DND-41 (cell line): ENCODE data around the gene TBL1XR1.

Source experiments
- EZH2 ChIP-seq: IDR thresholded peaks from 3 replicates; pipeline ENCODE4 v1.6.1; 2012; ENCODE audit warnings: borderline replicate concordance, low read depth, mild to moderate bottlenecking, moderate library complexity, low read length, inconsistent platforms; ENCODE audit not compliant: severe bottlenecking
- TF ChIP-seq, protein P1 (sequence below): IDR thresholded peaks from 2 replicates; pipeline ENCODE4 v1.5.1; 2012; ENCODE audit warnings: borderline replicate concordance, low read length, moderate library complexity, mild to moderate bottlenecking; ENCODE audit not compliant: poor library complexity, severe bottlenecking; ENCODE audit errors: extremely low read depth

DNA sequence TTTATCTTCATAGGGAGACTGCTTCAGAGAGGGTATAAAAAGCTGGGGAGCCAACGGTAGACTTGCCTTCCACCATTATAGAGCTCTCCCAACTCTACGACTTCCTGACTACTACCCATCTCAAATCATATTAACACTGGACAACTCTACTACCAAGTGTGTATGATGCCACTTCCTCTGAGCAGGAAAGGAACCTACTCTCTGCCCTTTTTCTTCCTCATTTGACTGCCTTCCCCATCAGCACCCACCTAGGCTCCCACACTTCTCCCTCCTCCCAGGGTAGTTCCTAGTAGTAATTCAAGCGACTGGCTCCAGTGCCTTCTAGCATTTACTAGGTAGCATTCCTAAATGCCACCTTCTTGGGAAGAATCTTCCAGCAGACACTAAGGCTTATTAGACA lies 24.5 kb upstream of the TBL1XR1 start:
- TF ChIP-seq, protein P1, sequence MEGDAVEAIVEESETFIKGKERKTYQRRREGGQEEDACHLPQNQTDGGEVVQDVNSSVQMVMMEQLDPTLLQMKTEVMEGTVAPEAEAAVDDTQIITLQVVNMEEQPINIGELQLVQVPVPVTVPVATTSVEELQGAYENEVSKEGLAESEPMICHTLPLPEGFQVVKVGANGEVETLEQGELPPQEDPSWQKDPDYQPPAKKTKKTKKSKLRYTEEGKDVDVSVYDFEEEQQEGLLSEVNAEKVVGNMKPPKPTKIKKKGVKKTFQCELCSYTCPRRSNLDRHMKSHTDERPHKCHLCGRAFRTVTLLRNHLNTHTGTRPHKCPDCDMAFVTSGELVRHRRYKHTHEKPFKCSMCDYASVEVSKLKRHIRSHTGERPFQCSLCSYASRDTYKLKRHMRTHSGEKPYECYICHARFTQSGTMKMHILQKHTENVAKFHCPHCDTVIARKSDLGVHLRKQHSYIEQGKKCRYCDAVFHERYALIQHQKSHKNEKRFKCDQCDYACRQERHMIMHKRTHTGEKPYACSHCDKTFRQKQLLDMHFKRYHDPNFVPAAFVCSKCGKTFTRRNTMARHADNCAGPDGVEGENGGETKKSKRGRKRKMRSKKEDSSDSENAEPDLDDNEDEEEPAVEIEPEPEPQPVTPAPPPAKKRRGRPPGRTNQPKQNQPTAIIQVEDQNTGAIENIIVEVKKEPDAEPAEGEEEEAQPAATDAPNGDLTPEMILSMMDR: no peak
- no peak for TF ChIP-seq EZH2
